Measurements from ENCODE around the gene RAB8B.

Gene RAB8B

GRCh38 chr15:63178034-63178433 is 11.4 kb upstream of the RAB8B start:
- DNase-seq (ENCODE audit: low read depth): no peak
- no peak for TF ChIP-seq CTCF (conservative IDR thresholded peaks at IDR 0.05; ENCODE audit: control insufficient read depth, insufficient read depth, low read depth, low read length)
- no peak overlapping the region for H3K4me3 ChIP-seq (ENCODE audit: control insufficient read depth, low read depth, low read length)

- no peak for DNase-seq (ENCODE audit: low read depth)
- H3K4me3 ChIP-seq (ENCODE audit: control insufficient read depth, low read depth, low read length): no peak overlapping the region
- TF ChIP-seq CTCF (conservative IDR thresholded peaks at IDR 0.05; ENCODE audit: control insufficient read depth, insufficient read depth, low read depth, low read length): no peak
These were observed 8.7 kb upstream of the RAB8B start for GRCh38 chr15:63180746-63181145.

- no peak overlapping the region for H3K4me3 ChIP-seq (ENCODE audit: control insufficient read depth, low read depth, low read length)
- TF ChIP-seq CTCF (conservative IDR thresholded peaks at IDR 0.05; ENCODE audit: control insufficient read depth, insufficient read depth, low read depth, low read length): no peak
- peak; percentile 50 for DNase-seq (ENCODE audit: low read depth)
These were observed 7.8 kb upstream of the RAB8B start for GRCh38 chr15:63181648-63182047.

GRCh38 chr15:63185206-63185605 is 4.2 kb upstream of the RAB8B start:
- no peak for DNase-seq (ENCODE audit: low read depth)
- TF ChIP-seq CTCF (conservative IDR thresholded peaks at IDR 0.05; ENCODE audit: control insufficient read depth, insufficient read depth, low read depth, low read length): no peak

GRCh38 chr15:63186065-63186464 is 3.3 kb upstream of the RAB8B start:
- DNase-seq (ENCODE audit: low read depth): peak; percentile 55
- no peak for TF ChIP-seq CTCF (conservative IDR thresholded peaks at IDR 0.05; ENCODE audit: control insufficient read depth, insufficient read depth, low read depth, low read length)
- no peak overlapping the region for H3K4me3 ChIP-seq (ENCODE audit: control insufficient read depth, low read depth, low read length)

More at GRCh38 chr15:63185206-63185605, 4.2 kb upstream of the RAB8B start:
- no peak overlapping the region for H3K4me3 ChIP-seq (ENCODE audit: control insufficient read depth, low read depth, low read length)

GRCh38 chr15:63187589-63188226 is 1.7 kb upstream of the RAB8B start:
- no peak for TF ChIP-seq CTCF (conservative IDR thresholded peaks at IDR 0.05; ENCODE audit: control insufficient read depth, insufficient read depth, low read depth, low read length)
- no peak overlapping the region for H3K4me3 ChIP-seq (ENCODE audit: control insufficient read depth, low read depth, low read length)
- no peak for DNase-seq (ENCODE audit: low read depth)
